Neural cell (in vitro differentiated cells): ENCODE measurements around the gene MAP3K5. TPM values are rescaled to one million over a fixed set of nuclear protein-coding genes. Genes with fewer than 3 reads are reported as not detected.

ENCODE experiments used
- H2AFZ ChIP-seq: fragments of 200-600, 300-800 bp; sonication (generic), shearing (Covaris generic); 2 replicates; pipeline ENCODE4 v1.6.0; 2014; ENCODE audit warnings: low read depth, mild to moderate bottlenecking, antibody characterized with exemption, low read length, moderate library complexity
- H3F3A ChIP-seq: fragments of 200-600 bp; shearing (Covaris generic); 2 replicates; pipeline ENCODE4 v1.6.1; 2016; ENCODE audit warnings: mild to moderate bottlenecking, moderate library complexity, mixed read lengths, antibody characterized with exemption, low read length; ENCODE audit not compliant: insufficient read depth, poor library complexity, severe bottlenecking
- H3K27ac ChIP-seq: fragments of 200-600, 300-800 bp; sonication (generic), shearing (Covaris generic); 2 replicates; pipeline ENCODE4 v1.5.1; 2014; ENCODE audit warnings: mild to moderate bottlenecking, low read length, moderate library complexity
- H3K27me3 ChIP-seq: fragments of 300-800, 200-600 bp; sonication (generic), shearing (Covaris generic); 2 replicates; pipeline ENCODE4 v1.6.0; 2014; ENCODE audit warnings: mild to moderate bottlenecking, low read depth, low read length, moderate library complexity; ENCODE audit not compliant: insufficient read depth
- H3K36me3 ChIP-seq: fragments of 300-800, 200-600 bp; sonication (generic), shearing (Covaris generic); 2 replicates; pipeline ENCODE4 v1.5.1; 2014; ENCODE audit warnings: mild to moderate bottlenecking, antibody characterized with exemption, low read length, moderate library complexity; ENCODE audit not compliant: insufficient read depth
- H3K4me2 ChIP-seq: fragments of 300-800, 200-600 bp; sonication (generic), shearing (Covaris generic); 2 replicates; pipeline ENCODE4 v1.6.0; 2014; ENCODE audit warnings: mild to moderate bottlenecking, low read length
- H3K4me3 ChIP-seq: fragments of 300-800, 200-600 bp; sonication (generic), shearing (Covaris generic); 2 replicates; pipeline ENCODE4 v1.5.1; 2014; ENCODE audit warnings: mild to moderate bottlenecking, low read length, moderate library complexity
- H3K79me2 ChIP-seq: fragments of 200-600 bp; shearing (Covaris generic); replicated peaks from 2 replicates; pipeline ENCODE4 v1.6.0; 2014; ENCODE audit warnings: mild to moderate bottlenecking, low read length, moderate library complexity; ENCODE audit not compliant: insufficient read depth
- H3K9ac ChIP-seq: fragments of 300-800, 200-600 bp; sonication (generic), shearing (Covaris generic); 2 replicates; pipeline ENCODE4 v1.6.1; 2016; ENCODE audit warnings: mild to moderate bottlenecking, low read length, mixed read lengths
- H3K9me2 ChIP-seq: fragments of 200-600 bp; shearing (Covaris generic); 2 replicates; pipeline ENCODE4 v1.6.1; 2016; ENCODE audit warnings: mild to moderate bottlenecking, low read length, mixed read lengths; ENCODE audit not compliant: insufficient read depth
- H3K9me3 ChIP-seq: fragments of 200-600, 300-800 bp; sonication (generic), shearing (Covaris generic); 2 replicates; pipeline ENCODE4 v1.6.1; 2016; ENCODE audit warnings: mild to moderate bottlenecking, mixed run types, low read length, moderate library complexity, mixed read lengths
- H4K20me1 ChIP-seq: fragments of 200-600 bp; shearing (Covaris generic); 2 replicates; pipeline ENCODE4 v1.6.1; 2016; ENCODE audit warnings: mild to moderate bottlenecking, mixed run types; ENCODE audit not compliant: insufficient read depth
- EP300 ChIP-seq: fragments of 450-650 bp; conservative IDR thresholded peaks from 2 replicates; pipeline ENCODE4 v1.6.1; 2014; ENCODE audit warnings: antibody characterized with exemption, mild to moderate bottlenecking, moderate library complexity; ENCODE audit not compliant: poor library complexity, severe bottlenecking
- EZH2 ChIP-seq: fragments of 200-600, 300-800 bp; shearing (Covaris generic), sonication (generic); IDR thresholded peaks from 2 replicates; pipeline ENCODE4 v1.6.1; 2014; ENCODE audit warnings: antibody characterized with exemption, low read length, borderline replicate concordance, mild to moderate bottlenecking; ENCODE audit not compliant: insufficient read depth, poor library complexity, severe bottlenecking
- MXI1 ChIP-seq: fragments of 450-650 bp; conservative IDR thresholded peaks from 2 replicates; pipeline ENCODE4 v1.6.1; 2014; ENCODE audit warnings: antibody characterized with exemption, mild to moderate bottlenecking; ENCODE audit not compliant: poor library complexity, severe bottlenecking
- POLR2AphosphoS5 ChIP-seq: IDR thresholded peaks from 2 replicates; pipeline ENCODE4 v1.6.1; 2012
- RAD21 ChIP-seq: fragments of 450-650 bp; conservative IDR thresholded peaks from 2 replicates; pipeline ENCODE4 v1.6.1; 2014; ENCODE audit warnings: antibody characterized with exemption, mild to moderate bottlenecking, moderate library complexity
- REST ChIP-seq: IDR thresholded peaks from 2 replicates; pipeline ENCODE4 v1.6.1; 2012; ENCODE audit warnings: borderline replicate concordance
- SMC3 ChIP-seq: fragments of 450-650 bp; conservative IDR thresholded peaks from 2 replicates; pipeline ENCODE4 v1.6.1; 2014; ENCODE audit warnings: antibody characterized with exemption, mild to moderate bottlenecking, moderate library complexity; ENCODE audit not compliant: poor library complexity
- TAF1 ChIP-seq: IDR thresholded peaks from 2 replicates; pipeline ENCODE4 v1.6.1; 2012; ENCODE audit warnings: low read depth
- polyA plus RNA-seq: library from polyadenylated mRNA; depleted of rRNA; stranded (reverse); fragments of >200 nt; gene quantifications from 2 replicates; pipeline ENCODE4 v1.2.3, GENCODE V29; 2014
- TF ChIP-seq, protein P1 (sequence below): fragments of 450-650 bp; IDR thresholded peaks from 2 replicates; pipeline ENCODE4 v1.5.1; 2014; ENCODE audit warnings: antibody characterized with exemption, mild to moderate bottlenecking, moderate library complexity; ENCODE audit not compliant: poor library complexity, severe bottlenecking

Gene MAP3K5
- polyA plus RNA-seq, 1 donor from 2014 or later, result 2.0 TPM

- no peaks in the 10 kb centered on the region for H3K9me3 ChIP-seq
- no peaks in the 10 kb centered on the region for H3K27me3 ChIP-seq
- no peaks in the 10 kb centered on the region for H4K20me1 ChIP-seq
- H3K4me2 ChIP-seq, result no peak overlapping the region
- no peak overlapping the region for H2AFZ ChIP-seq
- no peaks in the 10 kb centered on the region for H3F3A ChIP-seq
- H3K27ac ChIP-seq, result no peak overlapping the region
- TF ChIP-seq, protein P1, sequence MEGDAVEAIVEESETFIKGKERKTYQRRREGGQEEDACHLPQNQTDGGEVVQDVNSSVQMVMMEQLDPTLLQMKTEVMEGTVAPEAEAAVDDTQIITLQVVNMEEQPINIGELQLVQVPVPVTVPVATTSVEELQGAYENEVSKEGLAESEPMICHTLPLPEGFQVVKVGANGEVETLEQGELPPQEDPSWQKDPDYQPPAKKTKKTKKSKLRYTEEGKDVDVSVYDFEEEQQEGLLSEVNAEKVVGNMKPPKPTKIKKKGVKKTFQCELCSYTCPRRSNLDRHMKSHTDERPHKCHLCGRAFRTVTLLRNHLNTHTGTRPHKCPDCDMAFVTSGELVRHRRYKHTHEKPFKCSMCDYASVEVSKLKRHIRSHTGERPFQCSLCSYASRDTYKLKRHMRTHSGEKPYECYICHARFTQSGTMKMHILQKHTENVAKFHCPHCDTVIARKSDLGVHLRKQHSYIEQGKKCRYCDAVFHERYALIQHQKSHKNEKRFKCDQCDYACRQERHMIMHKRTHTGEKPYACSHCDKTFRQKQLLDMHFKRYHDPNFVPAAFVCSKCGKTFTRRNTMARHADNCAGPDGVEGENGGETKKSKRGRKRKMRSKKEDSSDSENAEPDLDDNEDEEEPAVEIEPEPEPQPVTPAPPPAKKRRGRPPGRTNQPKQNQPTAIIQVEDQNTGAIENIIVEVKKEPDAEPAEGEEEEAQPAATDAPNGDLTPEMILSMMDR, result no peak
- H3K36me3 ChIP-seq, result no peaks in the 10 kb centered on the region
- H3K4me3 ChIP-seq, result no peak overlapping the region
- no peak overlapping the region for H3K9ac ChIP-seq
- no peaks in the 10 kb centered on the region for H3K9me2 ChIP-seq
- no peaks in the 10 kb centered on the region for H3K79me2 ChIP-seq
Measured at GRCh38 chr6:136737871-136738691, 54.2 kb downstream of the MAP3K5 start.

DNA sequence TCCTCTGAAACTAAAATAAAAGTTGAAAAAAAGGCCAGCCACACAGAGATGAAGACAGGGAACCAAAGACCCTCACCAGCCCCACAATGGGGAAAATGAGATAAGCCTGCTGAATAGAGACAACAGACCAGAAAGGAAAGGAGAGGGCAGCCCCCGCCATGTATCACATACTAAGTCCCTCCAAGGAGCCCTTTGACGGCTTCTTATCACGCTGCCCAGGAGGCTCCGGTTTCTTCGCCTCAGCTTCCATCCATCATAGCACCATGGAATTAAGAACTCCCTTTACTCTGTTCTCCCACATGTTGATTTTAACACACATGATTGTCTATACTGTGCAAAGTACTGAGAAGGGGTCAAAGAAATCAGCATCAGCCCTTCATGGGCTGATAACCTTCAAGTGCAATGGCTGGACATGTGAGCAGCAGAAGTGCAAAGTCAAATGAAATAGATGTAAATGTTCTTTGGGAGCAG lies 54.9 kb downstream of the MAP3K5 start:
- Histone ChIP-seq H3K27ac (no peak overlapping the region), H3K4me3 (no peak overlapping the region), H3F3A (no peaks in the 10 kb centered on the region), H3K27me3 (no peaks in the 10 kb centered on the region), H2AFZ (no peak overlapping the region), H3K79me2 (no peaks in the 10 kb centered on the region), H3K36me3 (no peaks in the 10 kb centered on the region), H3K9me3 (no peaks in the 10 kb centered on the region), H3K9ac (no peak overlapping the region), H3K9me2 (no peaks in the 10 kb centered on the region), H3K4me2 (no peak overlapping the region), H4K20me1 (no peaks in the 10 kb centered on the region)
- TF ChIP-seq, protein P1, result no peak
- TF ChIP-seq RAD21 (no peak), REST (no peak), TAF1 (no peak), EP300 (no peak), SMC3 (no peak), POLR2AphosphoS5 (no peak), EZH2 (no peak), MXI1 (no peak)
